Activated effector memory CD4-positive, alpha-beta T cell treated with anti-CD3 and anti-CD28 coated beads, Interleukin-2, amount 50 U/mL, for 16 hours (primary cell): ENCODE results near the gene AANAT.
"Not testable (repeated sequence)": the region's sequence is repeated elsewhere in the genome, so short reads cannot be mapped to it uniquely, and the experiment has no call there.

Experiments
- DNase-seq: peaks from one replicate; pipeline ENCODE4 v3.0.0-alpha.2; 2020

AANAT gene

DNA sequence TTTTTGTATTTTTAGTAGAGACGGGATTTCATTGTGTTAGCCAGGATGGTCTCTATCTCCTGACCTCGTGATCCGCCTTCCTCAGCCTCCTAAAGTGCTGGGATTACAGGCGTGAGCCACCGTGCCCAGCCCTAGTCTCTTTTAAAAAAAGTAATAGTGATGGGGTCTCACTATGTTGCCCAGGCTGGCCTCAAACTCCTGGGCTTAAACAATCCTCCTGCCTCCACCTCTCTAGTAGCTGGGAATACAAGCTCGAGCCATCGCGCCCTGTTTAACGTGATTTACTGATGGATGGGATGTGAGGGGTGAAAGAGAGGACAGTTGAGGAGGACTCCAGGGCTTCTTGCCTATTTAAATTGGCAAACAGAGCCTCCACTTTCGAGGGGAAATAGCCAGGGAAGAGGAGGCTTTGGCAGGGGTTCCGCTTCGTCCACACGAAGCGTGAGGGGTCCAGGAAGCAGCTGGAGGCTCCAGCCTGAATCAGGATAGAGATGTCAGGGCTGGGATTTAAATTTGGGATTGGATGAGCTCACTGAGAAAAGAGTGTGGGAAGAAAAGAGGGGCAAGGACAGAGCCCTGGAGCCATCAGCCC lies 41.2 kb downstream of the AANAT start:
- DNase-seq = not testable (repeated sequence)

DNA sequence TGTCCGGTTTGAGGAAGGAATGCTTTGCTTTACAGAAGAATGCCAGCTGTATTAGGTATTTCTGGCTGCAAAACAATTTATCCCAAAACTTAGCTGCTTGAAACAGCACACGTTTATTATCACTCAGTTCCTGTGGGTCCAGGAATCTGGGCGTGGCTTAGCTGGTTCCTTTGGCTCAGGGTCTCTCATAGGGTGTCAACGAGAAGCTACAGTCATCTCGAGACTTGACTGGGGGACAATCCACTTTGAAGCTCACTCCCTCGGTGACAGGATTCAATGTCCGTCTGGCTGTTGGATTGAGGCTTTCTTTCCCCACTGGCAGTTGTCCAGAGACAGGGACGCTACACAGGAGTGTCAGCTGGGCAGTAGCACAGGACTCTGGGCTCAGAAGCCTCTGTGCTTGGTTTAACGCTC lies 43.4 kb downstream of the AANAT start:
- no peak for DNase-seq

DNA sequence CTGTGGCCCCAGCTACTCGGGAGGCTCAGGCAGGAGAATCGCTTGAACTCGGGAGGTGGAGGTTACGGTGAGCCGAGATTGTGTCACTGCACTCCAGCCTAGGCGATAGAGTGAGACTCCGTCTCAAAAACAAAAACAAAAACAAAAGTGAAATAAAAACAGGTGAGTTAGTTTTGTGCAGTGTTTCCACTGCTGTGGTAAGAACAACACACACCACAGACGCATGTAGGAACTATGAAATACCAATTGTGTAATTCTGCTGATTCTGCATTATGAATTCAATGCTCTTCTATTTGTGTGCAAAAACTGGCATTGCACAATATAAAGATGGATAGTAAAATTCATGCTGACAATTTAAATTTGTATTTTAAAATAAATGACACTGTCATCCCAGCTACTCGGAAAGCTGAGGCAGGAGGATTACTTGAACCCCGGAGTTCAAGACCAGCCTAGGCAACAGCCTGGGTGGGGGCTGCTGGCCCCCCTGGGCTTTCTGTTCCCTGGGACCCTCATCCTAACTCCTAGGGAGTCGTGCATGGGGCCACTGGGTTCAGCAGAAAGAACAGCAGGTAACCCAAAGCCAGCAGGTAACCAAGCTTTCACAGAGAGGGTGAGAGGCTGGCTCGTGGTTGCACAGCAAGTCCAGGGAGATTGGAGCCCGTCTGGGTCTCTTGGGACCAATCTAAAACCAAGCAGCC lies 44.4 kb downstream of the AANAT start:
- DNase-seq = no peak

DNA sequence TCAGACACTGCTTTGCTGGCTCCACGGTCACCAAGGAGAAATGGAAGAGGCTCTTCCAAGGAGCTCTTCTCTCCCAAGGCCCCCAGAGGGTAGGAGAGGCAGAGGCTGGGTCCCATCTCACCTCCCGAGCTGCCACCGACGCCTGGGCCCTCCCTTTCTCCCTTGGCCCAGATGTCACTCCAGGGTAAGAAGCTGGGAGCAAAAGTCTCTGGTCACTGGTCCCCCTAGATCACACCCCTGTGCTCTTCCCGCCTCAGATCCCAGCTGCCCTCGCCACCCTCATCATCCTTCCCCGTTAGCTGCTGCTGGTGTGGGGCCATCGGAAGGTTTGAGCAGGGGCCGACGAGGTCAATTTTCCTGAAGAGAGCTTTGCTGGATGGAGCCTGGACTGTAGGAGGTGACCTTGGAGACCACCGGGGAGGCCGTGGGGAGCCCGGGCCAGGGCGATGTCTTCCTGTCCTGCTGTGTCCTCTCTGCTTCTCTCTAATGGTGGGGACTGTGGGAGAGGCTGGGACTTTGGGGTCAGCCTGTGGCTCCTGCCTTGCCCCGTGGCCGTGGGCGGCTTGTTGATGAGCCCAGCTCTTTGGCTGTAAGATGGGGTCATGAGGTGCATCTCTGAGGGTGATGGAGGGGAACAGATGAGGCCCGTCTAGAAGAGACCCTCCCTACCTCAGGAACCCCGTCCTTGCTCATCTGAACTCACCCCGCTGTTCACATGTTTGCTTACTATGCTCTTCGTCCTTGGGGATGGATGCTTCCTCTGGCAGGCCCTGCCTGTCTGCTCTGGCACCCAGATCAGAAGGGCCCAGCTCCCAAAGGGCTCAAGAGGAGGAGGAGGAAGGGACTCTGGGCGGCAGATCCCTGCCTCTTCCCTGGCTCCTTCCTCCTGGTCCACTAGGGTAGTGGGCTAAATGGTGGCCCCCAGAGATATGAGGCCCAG lies 45.2 kb downstream of the AANAT start:
- no peak for DNase-seq

DNA sequence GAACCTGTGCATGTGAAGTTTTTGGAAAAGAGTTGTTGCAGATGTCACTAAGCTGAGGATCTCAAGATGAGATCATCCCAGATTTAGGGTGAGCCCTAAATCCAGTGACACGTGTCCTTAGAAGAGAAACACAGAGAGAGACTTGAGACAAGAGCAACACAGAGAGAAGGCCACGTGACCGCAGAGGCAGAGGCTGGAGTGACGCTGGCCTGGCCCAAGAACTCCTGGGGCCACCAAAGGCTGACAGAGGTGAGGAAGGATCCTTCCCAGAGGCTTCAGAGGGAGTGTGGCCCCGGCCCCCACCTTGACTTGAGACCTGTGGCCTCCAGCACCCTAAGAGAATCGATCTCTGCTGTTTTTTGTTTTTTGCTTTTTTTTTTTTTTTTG lies 45.9 kb downstream of the AANAT start:
- DNase-seq = no peak

DNA sequence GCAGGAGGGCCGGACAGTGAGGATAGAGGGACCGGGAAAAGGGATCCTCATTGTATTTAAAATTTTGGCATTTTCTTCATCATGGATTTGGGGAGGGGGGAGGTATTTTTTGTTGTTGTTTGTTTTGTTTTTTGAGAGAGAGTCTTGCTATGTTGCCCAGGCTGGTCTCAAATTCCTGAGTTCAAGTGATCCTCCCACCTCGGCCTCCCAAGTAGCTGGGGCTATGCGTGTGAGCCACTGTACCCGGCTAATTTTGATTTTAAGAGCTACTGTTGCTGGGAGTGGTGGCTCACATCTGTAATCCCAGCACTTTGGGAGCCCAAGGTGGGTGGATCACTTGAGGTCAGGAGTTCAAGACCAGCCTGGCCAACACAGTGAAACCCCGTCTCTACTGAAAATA lies 47.0 kb downstream of the AANAT start:
- DNase-seq = not testable (repeated sequence)

DNA sequence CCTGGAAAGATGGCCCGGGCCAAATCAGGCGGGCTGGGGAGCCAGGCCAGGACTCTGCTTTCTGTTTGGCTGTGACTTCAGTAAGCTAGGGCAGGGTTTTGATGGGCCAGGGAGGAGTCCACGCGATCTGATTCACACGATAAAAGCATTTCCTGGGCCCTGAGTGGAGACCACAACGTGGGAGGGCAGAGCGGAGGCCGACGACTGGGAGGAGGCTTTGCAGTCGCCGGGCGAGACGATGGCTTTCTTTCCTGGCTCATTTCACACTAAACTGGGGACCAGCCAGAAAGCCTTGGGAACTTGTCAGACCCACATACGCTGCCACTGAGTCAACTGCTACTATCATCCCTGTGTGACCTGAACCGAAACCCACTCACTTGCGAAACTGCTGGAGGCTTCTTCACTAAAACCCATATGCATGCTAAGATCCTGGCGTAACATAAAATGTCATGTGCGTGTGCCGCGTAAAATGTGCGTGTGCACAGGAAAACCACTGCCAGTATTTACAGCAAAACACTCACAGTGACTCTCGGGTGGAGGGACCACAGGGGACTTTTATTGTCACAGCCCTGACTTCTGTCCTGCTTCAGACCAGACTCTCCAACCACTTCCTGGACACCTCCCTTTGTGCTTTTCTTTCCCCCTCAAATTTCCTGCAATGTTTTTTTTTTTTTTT lies 48.0 kb downstream of the AANAT start:
- peak; percentile 92 for DNase-seq

DNA sequence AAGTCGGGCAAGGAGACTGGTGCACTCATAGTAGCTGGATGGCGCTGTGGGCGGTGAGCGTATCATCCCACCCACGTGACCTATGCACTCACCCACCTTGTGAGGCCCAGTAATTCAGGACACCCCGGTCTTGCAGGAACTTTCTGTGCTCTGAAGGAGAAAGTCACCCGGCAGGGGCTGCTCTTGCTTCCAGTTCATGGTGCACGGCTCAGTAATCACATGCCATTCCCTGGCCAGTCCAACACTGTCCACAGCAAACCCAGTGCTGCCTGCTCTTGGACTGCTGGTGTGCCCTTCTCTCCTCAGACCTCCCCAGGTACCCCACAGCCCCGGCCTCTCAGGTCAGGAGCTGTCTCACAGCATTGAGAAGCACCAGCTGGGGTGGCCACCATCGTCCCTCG lies 50.2 kb downstream of the AANAT start:
- no peak for DNase-seq

DNA sequence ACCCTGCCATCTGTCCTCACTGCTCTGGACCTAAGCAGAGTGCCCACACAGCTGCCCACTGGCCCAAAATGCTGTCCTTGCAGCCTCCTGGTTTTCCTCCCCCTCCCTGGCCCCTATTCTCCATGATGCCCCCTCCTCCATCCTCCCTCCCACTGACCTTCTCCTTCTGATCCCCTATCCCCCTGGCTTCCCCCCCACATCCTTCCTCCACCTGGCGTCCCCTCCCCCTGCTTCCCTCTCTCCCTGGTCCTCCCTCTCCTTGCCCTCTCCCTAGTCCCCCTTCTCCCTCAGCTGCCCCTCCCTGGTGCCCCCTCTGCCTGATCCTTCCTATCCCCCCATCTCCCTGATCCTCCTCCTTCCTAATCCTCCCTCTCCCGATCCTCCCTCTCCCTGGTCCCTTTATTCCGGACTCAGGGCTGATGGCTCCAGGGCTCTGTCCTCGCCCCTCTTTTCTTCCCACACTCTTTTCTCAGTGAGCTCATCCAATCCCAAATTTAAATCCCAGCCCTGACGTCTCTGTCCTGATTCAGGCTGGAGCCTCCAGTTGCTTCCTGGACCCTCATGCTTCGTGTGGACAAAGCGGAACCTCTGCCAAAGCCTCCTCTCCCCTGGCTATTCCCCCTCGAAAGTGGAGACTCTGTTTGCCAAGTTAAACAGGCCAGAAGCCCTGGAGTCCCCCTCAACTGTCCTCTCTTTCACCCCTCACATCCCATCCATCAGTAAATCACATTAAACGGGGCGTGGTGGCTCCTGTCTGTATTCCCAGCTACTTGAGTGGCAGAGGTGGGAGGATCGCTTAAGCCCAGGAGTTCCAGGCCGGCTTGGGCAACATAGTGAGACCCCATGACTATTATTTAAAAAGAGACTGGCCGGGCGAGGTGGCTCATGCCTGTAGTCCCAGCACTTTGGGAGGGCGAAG lies 51.9 kb downstream of the AANAT start:
- no peak for DNase-seq
